AG04450 (cell line): Measurements from ENCODE around the gene VAV1. TPM values are rescaled to one million over a fixed set of nuclear protein-coding genes. Genes with fewer than 3 reads are reported as not detected.
"Not testable (repeated sequence)": the region's sequence is repeated elsewhere in the genome, so short reads cannot be mapped to it uniquely, and the experiment has no call there.

Experiments used
- CTCF ChIA-PET: fragments of 300-600, 350-600 bp; formaldehyde crosslinking; extraction: SDS; loops from one replicate; lab custom pipeline; 2022; ENCODE audit warnings: antibody characterized with exemption, inconsistent platforms; lab: Charles Lee
- POLR2A ChIA-PET: fragments of 350-600 bp; formaldehyde crosslinking; extraction: SDS; loops from one replicate; lab custom pipeline; 2021; ENCODE audit warnings: antibody characterized with exemption, inconsistent platforms; lab: Yijun Ruan, JAX
- DNase-seq: peaks from one replicate; pipeline ENCODE4 v3.0.0-alpha.2; 2011; ENCODE audit warnings: low read depth, low spot score
- H3K27ac ChIP-seq: one replicate; pipeline ENCODE4 v1.5.1; 2012; ENCODE audit warnings: low read depth, low read length, control low read depth
- H3K27me3 ChIP-seq: one replicate; pipeline ENCODE4 v1.6.0; 2012; ENCODE audit warnings: low read length; ENCODE audit not compliant: control insufficient read depth, insufficient read depth
- H3K4me3 ChIP-seq: 2 replicates; pipeline ENCODE4 v1.5.1; 2011; ENCODE audit warnings: mild to moderate bottlenecking, low read depth, low read length, control low read depth
- H3K9me3 ChIP-seq: 2 replicates; pipeline ENCODE4 v1.5.1; 2012; ENCODE audit warnings: low read length; ENCODE audit not compliant: control insufficient read depth, insufficient read depth
- polyA plus RNA-seq: library from polyadenylated mRNA; depleted of rRNA; stranded (reverse); fragments of >200 nt; gene quantifications from 2 replicates; pipeline ENCODE4 v1.2.3, GENCODE V29; 2011
- TF ChIP-seq, protein P1 (sequence below): IDR thresholded peaks from 2 replicates; pipeline ENCODE4 v1.5.1; 2011; ENCODE audit warnings: low read depth, low read length, control low read depth, inconsistent platforms

VAV1 gene
- polyA plus RNA-seq, 1 experiment: not detected

DNA sequence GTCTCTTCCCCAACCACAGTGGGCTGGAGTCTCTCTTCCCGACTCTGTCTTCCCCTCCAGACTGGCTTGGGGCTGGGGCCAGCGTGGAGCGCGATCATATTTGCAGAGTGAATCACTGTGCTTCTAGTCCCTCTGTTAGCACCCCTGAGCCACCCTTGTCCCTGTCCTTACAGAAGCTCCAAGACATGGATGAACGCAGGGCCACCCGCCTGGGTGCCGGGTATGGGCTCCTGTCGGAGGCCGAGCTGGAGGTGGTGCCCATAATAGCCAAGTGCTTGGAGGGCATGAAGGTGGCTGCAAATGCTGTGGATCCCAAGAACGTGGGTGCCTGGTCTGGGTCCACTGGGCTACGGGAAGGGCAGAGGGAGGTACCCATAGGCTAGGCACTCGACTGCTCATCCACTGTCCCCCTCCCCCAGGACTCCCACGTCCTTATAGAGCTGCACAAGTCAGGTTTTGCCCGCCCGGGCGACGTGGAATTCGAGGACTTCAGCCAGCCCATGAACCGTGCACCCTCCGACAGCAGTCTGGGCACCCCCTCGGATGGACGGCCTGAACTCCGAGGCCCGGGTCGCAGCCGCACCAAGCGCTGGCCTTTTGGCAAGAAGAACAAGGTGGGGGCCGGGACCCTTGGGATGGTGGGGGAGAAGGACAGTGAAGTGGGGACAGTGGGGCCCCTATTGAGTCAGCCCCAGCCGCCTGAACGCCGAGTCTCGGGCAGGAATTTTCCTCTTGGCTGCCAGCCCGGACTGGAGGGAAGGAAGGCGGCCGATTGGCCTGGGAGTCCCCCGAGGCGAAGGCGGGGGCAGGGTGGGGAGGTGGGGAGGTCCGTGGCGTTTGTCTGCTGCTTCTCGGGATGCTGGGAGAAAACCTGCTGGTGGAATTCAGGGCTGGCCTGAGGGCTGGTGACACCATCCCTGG lies 27.9 kb upstream of the VAV1 start:
- DNase-seq: peak; percentile 52

GRCh38 chr19:6745965-6746364 lies 26.5 kb upstream of the VAV1 start:
- Histone ChIP-seq H3K27me3 (no peaks in the 10 kb centered on the region), H3K27ac (no peak overlapping the region), H3K4me3 (no peak overlapping the region), H3K9me3 (no peaks in the 10 kb centered on the region; the same call in 1 of the 2 replicates)
- TF ChIP-seq, protein P1, sequence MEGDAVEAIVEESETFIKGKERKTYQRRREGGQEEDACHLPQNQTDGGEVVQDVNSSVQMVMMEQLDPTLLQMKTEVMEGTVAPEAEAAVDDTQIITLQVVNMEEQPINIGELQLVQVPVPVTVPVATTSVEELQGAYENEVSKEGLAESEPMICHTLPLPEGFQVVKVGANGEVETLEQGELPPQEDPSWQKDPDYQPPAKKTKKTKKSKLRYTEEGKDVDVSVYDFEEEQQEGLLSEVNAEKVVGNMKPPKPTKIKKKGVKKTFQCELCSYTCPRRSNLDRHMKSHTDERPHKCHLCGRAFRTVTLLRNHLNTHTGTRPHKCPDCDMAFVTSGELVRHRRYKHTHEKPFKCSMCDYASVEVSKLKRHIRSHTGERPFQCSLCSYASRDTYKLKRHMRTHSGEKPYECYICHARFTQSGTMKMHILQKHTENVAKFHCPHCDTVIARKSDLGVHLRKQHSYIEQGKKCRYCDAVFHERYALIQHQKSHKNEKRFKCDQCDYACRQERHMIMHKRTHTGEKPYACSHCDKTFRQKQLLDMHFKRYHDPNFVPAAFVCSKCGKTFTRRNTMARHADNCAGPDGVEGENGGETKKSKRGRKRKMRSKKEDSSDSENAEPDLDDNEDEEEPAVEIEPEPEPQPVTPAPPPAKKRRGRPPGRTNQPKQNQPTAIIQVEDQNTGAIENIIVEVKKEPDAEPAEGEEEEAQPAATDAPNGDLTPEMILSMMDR: no peak
- DNase-seq: no peak
- ChIA-PET CTCF (no interaction called here), POLR2A (no interaction called here)

More for the DNA sequence above, 27.9 kb upstream of the VAV1 start:
- CTCF ChIA-PET: interaction anchor here (1.2 kb wide), 1 partner anchor 119 kb away, joined by 7 read pairs; no protein-coding TSS in a partner anchor
- Histone ChIP-seq H3K27me3 (no peaks in the 10 kb centered on the region), H3K27ac (peak overlapping the region; percentile 81), H3K9me3 (no peaks in the 10 kb centered on the region; the same call in 1 of the 2 replicates), H3K4me3 (peak overlapping the region; percentile 31)
- TF ChIP-seq, protein P1: no peak
- POLR2A ChIA-PET: no interaction called here

DNA sequence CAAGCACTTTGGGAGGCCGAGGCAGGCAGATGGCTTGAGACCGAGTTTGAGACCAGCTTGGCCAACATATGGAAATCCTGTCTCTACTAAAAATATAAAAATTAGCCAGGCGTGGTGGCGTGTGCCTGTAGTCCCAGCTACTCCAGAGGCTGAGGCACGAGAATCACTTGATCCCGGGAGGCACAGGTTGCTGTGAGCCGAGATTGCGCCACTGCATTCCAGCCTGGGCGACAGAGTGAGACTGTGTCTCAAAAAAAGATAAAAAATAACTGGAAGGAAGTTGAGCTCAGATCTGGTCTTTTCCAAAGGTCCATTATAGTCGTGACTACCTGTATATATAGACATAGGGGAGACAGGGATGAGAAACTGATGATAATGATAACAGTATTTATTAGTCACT lies 24.0 kb upstream of the VAV1 start:
- H3K9me3 ChIP-seq, DNase-seq, POLR2A ChIA-PET, H3K27ac ChIP-seq, H3K27me3 ChIP-seq, H3K4me3 ChIP-seq: not testable (repeated sequence)
- CTCF ChIA-PET: interaction anchor here (0.6 to 0.7 kb wide), 2 partner anchors 703 to 1702 kb away, joined by 4 read pairs; no protein-coding TSS in a partner anchor

DNA sequence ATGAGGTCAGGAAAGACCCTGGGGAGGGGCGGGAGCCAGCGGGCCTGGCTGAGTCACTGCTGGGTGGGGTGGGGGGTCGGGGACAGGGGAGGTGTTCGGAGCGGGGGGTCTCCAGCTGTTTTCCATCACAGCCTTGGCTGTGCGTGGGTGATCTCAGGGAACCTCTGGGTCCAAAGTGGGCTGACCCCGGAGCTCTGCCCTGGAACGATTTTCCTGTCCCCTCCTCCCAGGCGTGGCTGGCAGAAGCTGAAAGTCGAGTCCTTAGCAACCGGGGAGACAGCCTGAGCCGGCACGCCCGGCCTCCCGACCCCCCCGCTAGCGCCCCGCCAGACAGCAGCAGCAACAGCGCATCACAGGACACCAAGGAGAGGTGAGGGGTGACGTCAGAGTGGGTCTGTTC lies 22.4 kb upstream of the VAV1 start:
- Histone ChIP-seq H3K4me3 (no peak overlapping the region), H3K27ac (no peak overlapping the region), H3K27me3 (no peaks in the 10 kb centered on the region), H3K9me3 (peaks cover 7% of the 10 kb centered on the region; the same call in 1 of the 2 replicates)
- no peak for DNase-seq
- POLR2A ChIA-PET: no interaction called here
- CTCF ChIA-PET: no interaction called here
- TF ChIP-seq, protein P1: no peak

GRCh38 chr19:6751189-6751588 lies 21.3 kb upstream of the VAV1 start:
- Histone ChIP-seq H3K27ac (no peak overlapping the region), H3K4me3 (no peak overlapping the region), H3K27me3 (no peaks in the 10 kb centered on the region), H3K9me3 (peaks cover 7% of the 10 kb centered on the region; the same call in 1 of the 2 replicates)
- TF ChIP-seq, protein P1: no peak
- ChIA-PET CTCF (no interaction called here), POLR2A (no interaction called here)
- no peak for DNase-seq
